HepG2 (cell line): ENCODE results near the gene ALDH16A1. TPM values are rescaled to one million over a fixed set of nuclear protein-coding genes. Genes with fewer than 3 reads are reported as not detected.
A peak's percentile ranks its signal among the peaks of the same experiment; 100 is the strongest.

Source experiments
- BRCA1 ChIP-seq: sonication (generic); formaldehyde crosslinking; IDR thresholded peaks from 2 replicates; pipeline ENCODE4 v1.4.0; 2020; ENCODE audit warnings: missing genetic modification reagents
- DMTF1 ChIP-seq: sonication (generic); formaldehyde crosslinking; IDR thresholded peaks from 2 replicates; pipeline ENCODE4 v1.4.0; 2020; ENCODE audit warnings: mild to moderate bottlenecking, missing genetic modification reagents
- DR1 ChIP-seq: sonication (generic); formaldehyde crosslinking; IDR thresholded peaks from 2 replicates; pipeline ENCODE4 v1.8.0; 2021; ENCODE audit warnings: mild to moderate bottlenecking, missing genetic modification reagents, inconsistent platforms
- GFI1 ChIP-seq: sonication (generic); formaldehyde crosslinking; IDR thresholded peaks from 2 replicates; pipeline ENCODE4 v1.5.0; 2020; ENCODE audit warnings: missing genetic modification reagents, mild to moderate bottlenecking, borderline replicate concordance
- KLF12 ChIP-seq: sonication (generic); formaldehyde crosslinking; IDR thresholded peaks from 2 replicates; pipeline ENCODE4 v1.4.0; 2020; ENCODE audit warnings: missing genetic modification reagents, borderline replicate concordance
- MAF1 ChIP-seq: sonication (generic); formaldehyde crosslinking; IDR thresholded peaks from 2 replicates; pipeline ENCODE4 v1.5.0; 2020; ENCODE audit warnings: missing genetic modification reagents, borderline replicate concordance
- NCOA1 ChIP-seq: sonication (generic); formaldehyde crosslinking; IDR thresholded peaks from 2 replicates; pipeline ENCODE4 v1.9.0; 2021; ENCODE audit warnings: missing genetic modification reagents
- RARG ChIP-seq: sonication (generic); formaldehyde crosslinking; IDR thresholded peaks from 2 replicates; pipeline ENCODE4 v1.4.0; 2020; ENCODE audit warnings: low read depth, mild to moderate bottlenecking, missing genetic modification reagents
- RFXANK ChIP-seq: IDR thresholded peaks from 2 replicates; pipeline ENCODE4 v1.6.1; 2016
- RNF219 ChIP-seq: sonication (generic); formaldehyde crosslinking; IDR thresholded peaks from 2 replicates; pipeline ENCODE4 v1.5.0; 2020; ENCODE audit warnings: mild to moderate bottlenecking, missing genetic modification reagents
- SIX4 ChIP-seq: sonication (generic); formaldehyde crosslinking; IDR thresholded peaks from 2 replicates; pipeline ENCODE4 v1.4.0; 2020; ENCODE audit warnings: missing genetic modification reagents
- SKI ChIP-seq: fragments of 450-650 bp; IDR thresholded peaks from one replicate; pipeline ENCODE4 v1.6.1; 2018; ENCODE audit warnings: mild to moderate bottlenecking; ENCODE audit not compliant: partially characterized antibody
- ZBTB42 ChIP-seq: sonication (generic); formaldehyde crosslinking; IDR thresholded peaks from 2 replicates; pipeline ENCODE4 v1.5.0; 2020; ENCODE audit warnings: mild to moderate bottlenecking, missing genetic modification reagents
- ZFP82 ChIP-seq: sonication (generic); formaldehyde crosslinking; IDR thresholded peaks from 2 replicates; pipeline ENCODE4 v1.5.1; 2020; ENCODE audit warnings: mild to moderate bottlenecking, missing genetic modification reagents, borderline replicate concordance
- ZNF282 ChIP-seq: fragments of 450-650 bp; IDR thresholded peaks from 2 replicates; pipeline ENCODE4 v1.6.1; 2018; ENCODE audit not compliant: partially characterized antibody
- ZNF296 ChIP-seq: sonication (generic); formaldehyde crosslinking; conservative IDR thresholded peaks from 2 replicates; pipeline ENCODE4 v1.5.0; 2020; ENCODE audit warnings: mild to moderate bottlenecking, missing genetic modification reagents
- ZNF30 ChIP-seq: sonication (generic); formaldehyde crosslinking; IDR thresholded peaks from 2 replicates; pipeline ENCODE4 v1.5.0; 2020; ENCODE audit warnings: mild to moderate bottlenecking, missing genetic modification reagents
- polyA plus RNA-seq, 8 experiments: library from polyadenylated mRNA; depleted of rRNA in 3 of 8; stranded (reverse) in 7 of 8; unstranded in 1 of 8; fragments of >200 nt; fragmentation: Illumina TruSeq in 4 of 8; extraction: Trizol in 4 of 8; gene quantifications; 2 replicates each; pipeline versions ENCODE4 v1.2.1 to v1.2.3, GENCODE V29; 2011 to 2016; ENCODE audit warnings: low read depth in 4 of 8, missing spikeins in 1 of 8, mixed read lengths in 1 of 8; ENCODE audit not compliant: insufficient read depth in 1 of 8
- total RNA-seq, 5 experiments: library from RNA; depleted of rRNA; stranded (reverse); fragments of >200 nt; fragmentation: Illumina TruSeq; extraction: Trizol; gene quantifications; 2 replicates each; pipeline ENCODE4 v1.2.3, GENCODE V29; 2016; ENCODE audit warnings: low read depth in 1 of 5
- TF ChIP-seq, protein P1 (sequence below): sonication (generic); formaldehyde crosslinking; IDR thresholded peaks from 2 replicates; pipeline ENCODE4 v1.4.0; 2020; ENCODE audit warnings: mild to moderate bottlenecking, missing genetic modification reagents
- TF ChIP-seq, protein P2 (sequence below): sonication (generic); formaldehyde crosslinking; IDR thresholded peaks from 2 replicates; pipeline ENCODE4 v1.8.1; 2023; ENCODE audit warnings: mild to moderate bottlenecking, missing genetic modification reagents, borderline replicate concordance
- TF ChIP-seq, protein P3 (sequence below): fragments of 450-650 bp; IDR thresholded peaks from 2 replicates; pipeline ENCODE4 v1.6.1; 2017; ENCODE audit warnings: mild to moderate bottlenecking
- TF ChIP-seq, protein P4 (sequence below): sonication (generic); formaldehyde crosslinking; IDR thresholded peaks from 2 replicates; pipeline ENCODE4 v1.5.0; 2020; ENCODE audit warnings: mild to moderate bottlenecking, missing genetic modification reagents, moderate library complexity

The ALDH16A1 gene
- total and polyA plus RNA-seq, 2 of the 13 experiments (the other 11 are each of a cell fraction or from before 2014, with no cell fraction given) = 8.4 to 34.9 TPM

- TF ChIP-seq, protein P1, sequence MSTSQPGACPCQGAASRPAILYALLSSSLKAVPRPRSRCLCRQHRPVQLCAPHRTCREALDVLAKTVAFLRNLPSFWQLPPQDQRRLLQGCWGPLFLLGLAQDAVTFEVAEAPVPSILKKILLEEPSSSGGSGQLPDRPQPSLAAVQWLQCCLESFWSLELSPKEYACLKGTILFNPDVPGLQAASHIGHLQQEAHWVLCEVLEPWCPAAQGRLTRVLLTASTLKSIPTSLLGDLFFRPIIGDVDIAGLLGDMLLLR (CRISPR knock-in tag) = no peak
- TF ChIP-seq SKI (no peak), ZBTB42 (no peak), DR1 (CRISPR knock-in tag) (no peak), RFXANK (CRISPR knock-in tag) (no peak), KLF12 (CRISPR knock-in tag) (no peak), RNF219 (CRISPR knock-in tag) (no peak), NCOA1 (CRISPR knock-in tag) (no peak), ZNF30 (CRISPR knock-in tag) (no peak), ZNF296 (CRISPR knock-in tag) (no peak), GFI1 (CRISPR knock-in tag) (no peak), ZFP82 (CRISPR knock-in tag) (no peak), BRCA1 (CRISPR knock-in tag) (no peak), DMTF1 (CRISPR knock-in tag) (no peak), RARG (CRISPR knock-in tag) (no peak), SIX4 (CRISPR knock-in tag) (peak; percentile 92), MAF1 (CRISPR knock-in tag) (no peak), ZNF282 (no peak)
- TF ChIP-seq, protein P2, sequence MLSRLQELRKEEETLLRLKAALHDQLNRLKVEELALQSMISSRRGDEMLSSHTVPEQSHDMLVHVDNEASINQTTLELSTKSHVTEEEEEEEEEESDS = no peak
- TF ChIP-seq, protein P3, sequence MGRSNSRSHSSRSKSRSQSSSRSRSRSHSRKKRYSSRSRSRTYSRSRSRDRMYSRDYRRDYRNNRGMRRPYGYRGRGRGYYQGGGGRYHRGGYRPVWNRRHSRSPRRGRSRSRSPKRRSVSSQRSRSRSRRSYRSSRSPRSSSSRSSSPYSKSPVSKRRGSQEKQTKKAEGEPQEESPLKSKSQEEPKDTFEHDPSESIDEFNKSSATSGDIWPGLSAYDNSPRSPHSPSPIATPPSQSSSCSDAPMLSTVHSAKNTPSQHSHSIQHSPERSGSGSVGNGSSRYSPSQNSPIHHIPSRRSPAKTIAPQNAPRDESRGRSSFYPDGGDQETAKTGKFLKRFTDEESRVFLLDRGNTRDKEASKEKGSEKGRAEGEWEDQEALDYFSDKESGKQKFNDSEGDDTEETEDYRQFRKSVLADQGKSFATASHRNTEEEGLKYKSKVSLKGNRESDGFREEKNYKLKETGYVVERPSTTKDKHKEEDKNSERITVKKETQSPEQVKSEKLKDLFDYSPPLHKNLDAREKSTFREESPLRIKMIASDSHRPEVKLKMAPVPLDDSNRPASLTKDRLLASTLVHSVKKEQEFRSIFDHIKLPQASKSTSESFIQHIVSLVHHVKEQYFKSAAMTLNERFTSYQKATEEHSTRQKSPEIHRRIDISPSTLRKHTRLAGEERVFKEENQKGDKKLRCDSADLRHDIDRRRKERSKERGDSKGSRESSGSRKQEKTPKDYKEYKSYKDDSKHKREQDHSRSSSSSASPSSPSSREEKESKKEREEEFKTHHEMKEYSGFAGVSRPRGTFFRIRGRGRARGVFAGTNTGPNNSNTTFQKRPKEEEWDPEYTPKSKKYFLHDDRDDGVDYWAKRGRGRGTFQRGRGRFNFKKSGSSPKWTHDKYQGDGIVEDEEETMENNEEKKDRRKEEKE = no peak
- TF ChIP-seq, protein P4, sequence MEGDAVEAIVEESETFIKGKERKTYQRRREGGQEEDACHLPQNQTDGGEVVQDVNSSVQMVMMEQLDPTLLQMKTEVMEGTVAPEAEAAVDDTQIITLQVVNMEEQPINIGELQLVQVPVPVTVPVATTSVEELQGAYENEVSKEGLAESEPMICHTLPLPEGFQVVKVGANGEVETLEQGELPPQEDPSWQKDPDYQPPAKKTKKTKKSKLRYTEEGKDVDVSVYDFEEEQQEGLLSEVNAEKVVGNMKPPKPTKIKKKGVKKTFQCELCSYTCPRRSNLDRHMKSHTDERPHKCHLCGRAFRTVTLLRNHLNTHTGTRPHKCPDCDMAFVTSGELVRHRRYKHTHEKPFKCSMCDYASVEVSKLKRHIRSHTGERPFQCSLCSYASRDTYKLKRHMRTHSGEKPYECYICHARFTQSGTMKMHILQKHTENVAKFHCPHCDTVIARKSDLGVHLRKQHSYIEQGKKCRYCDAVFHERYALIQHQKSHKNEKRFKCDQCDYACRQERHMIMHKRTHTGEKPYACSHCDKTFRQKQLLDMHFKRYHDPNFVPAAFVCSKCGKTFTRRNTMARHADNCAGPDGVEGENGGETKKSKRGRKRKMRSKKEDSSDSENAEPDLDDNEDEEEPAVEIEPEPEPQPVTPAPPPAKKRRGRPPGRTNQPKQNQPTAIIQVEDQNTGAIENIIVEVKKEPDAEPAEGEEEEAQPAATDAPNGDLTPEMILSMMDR (CRISPR knock-in tag) = peak; percentile 81
These were observed 50.0 kb downstream of the ALDH16A1 start (continued) for GRCh38 chr19:49502866-49503581.
